Limb (tissue), 2 donors: ENCODE results near the gene CFAP70.

Source experiments
- DNase-seq, 2 donors: peaks; one replicate each; pipeline ENCODE4 v3.0.0-alpha.2; 2016; ENCODE audit errors: extremely low spot score in 2 of 2

CFAP70 gene

GRCh38 chr10:73253225-73253555 is 105.5 kb downstream of the CFAP70 start:
- DNase-seq = no peak

DNA sequence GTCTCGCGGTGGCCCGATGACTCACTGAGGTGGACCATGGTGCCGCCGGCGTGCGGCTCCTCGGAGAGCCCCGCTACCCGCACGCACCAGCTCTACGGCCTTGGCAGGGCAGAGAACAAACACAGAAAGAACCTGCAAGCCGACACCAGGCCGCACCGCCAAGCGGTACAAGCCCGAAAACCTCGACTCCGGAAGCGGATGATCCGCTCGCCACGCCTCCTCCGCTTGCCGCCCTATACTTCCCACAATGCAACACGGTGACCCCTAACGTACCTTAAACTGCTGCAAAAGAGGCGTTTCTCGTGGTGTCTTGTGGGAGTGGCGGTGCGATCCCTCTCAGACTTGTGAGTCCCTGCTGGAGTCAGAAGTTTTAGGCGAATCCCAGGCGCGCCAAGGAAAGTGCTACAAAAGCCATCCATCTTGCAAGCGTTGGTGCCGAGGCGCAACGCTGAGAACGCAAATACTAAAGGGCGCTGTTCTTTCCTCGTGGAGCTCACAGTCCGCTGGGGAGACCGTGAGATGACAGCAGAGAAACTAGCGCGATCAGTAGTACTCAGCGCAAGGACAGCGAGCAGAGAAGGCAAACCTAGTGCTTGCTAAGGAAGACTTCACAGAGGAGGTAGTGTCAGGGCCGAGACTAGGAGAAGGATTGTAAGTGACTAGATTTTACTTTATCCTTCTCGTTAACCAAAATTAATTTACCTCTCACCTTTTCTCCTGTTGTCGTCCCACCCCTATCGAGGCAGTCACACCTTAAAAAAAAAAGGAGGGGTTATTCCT is 106.0 kb downstream of the CFAP70 start, which contains the start of gene MRPS16:
Gene MRPS16, minus strand, starts transcription at position 200 of the 780 bp plus-strand sequence. Its CDS starts 162 bp downstream, at position 38.
- peak; percentile 94 to 98 for DNase-seq

GRCh38 chr10:73251683-73252444 is 106.8 kb downstream of the CFAP70 start:
- no peak for DNase-seq

DNA sequence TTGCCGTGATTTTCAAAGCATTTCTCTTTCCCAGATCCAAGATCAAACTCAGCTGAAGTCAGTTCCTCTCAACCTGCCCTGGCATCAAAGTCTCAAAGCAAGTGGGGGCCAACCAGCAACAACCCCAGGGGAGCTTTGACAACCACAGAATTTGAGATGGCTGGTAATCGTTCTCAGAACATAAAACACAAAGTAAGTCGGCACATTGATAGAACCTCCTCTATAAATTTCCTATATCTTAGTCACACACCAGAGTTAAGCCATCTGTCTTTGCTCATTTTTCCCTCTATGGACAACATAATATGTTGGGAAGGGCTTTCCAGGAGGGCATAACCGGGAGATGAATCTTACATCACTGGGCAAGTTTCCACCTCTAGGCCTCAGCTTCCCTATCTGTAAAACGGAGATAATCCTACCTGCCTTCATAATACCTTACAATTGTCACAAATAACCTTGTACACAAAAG is 110.4 kb downstream of the CFAP70 start:
- DNase-seq = no peak

GRCh38 chr10:73247509-73248258 is 111.0 kb downstream of the CFAP70 start:
- no peak for DNase-seq

- peak; percentile 96 to 98 for DNase-seq
Observed at GRCh38 chr10:73246646-73247508, 111.8 kb downstream of the CFAP70 start, which contains the start of gene DNAJC9. TSS of gene DNAJC9 (minus strand) at chr10:73247255. CDS start at chr10:73247189, 66 bp downstream.

DNA sequence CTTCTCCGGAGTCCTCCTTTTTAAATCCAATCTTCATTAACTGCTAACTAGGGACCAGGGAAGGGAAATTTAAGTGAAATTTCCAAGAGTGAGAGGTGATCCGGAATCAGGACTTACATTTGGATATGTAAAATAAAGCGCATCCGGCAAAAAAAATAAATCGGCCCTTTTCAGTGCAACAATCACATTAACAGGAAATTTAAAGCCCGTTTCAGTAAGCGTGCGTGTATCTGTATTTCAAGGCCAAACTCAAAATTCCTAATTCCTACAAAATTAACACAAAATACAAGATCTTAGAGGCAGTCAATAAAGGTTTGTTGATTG is 112.4 kb downstream of the CFAP70 start:
- DNase-seq = no peak

DNA sequence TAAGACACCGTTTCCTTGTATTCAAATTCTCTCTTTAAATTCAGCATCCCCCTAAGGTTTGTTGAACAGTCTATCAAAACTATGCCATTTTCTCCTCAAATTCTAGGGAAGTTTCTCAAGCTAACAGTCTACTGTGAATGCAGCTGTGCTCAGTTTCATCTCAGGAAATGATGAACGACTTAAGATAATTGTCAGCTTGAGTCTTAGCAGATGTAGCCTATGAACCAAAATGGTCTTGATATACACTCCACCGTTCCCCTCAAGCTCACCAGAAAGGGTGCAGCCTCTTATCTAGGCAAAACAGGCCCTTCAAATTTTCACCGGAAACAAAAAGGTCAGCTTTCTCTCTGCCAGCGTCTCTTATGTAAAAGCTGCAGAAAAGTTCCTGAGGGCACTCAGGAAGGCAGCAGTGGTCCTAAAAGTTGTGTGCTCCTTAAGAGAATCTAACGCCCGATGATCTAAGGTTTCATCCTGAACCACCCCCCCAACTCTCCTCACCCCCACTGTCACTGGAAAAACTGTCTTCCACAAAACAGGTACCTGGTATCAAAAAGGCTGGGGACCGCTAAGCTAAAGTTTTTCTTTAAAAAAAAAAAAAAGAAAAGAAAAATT is 113.7 kb downstream of the CFAP70 start:
- no peak for DNase-seq

- DNase-seq = no peak
Observed at GRCh38 chr10:73239908-73240307, 118.8 kb downstream of the CFAP70 start.

GRCh38 chr10:73238990-73239566 is 119.6 kb downstream of the CFAP70 start:
- DNase-seq = no peak

- DNase-seq = no peak
Observed at GRCh38 chr10:73234695-73235094, 124.0 kb downstream of the CFAP70 start.

DNA sequence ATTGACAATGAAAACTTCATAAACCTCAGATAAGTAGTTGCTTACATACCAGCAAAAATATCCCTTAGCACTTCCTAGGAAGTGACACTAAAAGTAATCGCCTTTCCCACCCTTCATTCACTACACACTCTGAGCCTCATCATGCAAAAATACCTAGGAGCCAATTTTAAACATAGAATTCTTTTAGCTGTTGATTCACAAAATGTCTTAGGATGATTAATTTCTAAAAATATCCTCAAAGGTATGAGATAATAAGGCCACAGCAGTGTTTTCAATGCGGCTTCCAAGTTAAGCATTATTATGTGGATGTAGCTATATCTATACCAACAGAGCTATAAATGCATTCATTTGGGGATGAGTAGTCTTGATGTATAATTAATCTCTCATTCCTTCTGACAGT is 124.8 kb downstream of the CFAP70 start:
- no peak for DNase-seq

DNA sequence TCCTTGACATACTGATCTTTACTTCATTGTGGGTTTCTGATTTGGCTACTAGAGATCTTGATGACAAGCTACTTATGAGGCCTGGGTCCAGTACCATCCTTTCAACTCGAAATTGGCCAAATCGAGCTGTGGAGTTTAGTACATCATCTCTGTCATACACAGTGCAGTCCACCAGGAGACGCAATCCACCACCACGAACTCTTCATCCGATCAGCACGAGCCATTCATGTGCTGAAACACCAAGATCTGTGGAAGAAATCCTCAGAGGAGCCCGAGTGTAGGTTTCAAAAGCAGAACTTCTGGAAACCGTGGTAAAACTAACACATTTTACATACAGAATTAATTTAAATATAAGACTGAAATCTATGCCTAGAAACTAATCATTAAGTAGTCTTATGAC is 125.8 kb downstream of the CFAP70 start:
- no peak for DNase-seq

DNA sequence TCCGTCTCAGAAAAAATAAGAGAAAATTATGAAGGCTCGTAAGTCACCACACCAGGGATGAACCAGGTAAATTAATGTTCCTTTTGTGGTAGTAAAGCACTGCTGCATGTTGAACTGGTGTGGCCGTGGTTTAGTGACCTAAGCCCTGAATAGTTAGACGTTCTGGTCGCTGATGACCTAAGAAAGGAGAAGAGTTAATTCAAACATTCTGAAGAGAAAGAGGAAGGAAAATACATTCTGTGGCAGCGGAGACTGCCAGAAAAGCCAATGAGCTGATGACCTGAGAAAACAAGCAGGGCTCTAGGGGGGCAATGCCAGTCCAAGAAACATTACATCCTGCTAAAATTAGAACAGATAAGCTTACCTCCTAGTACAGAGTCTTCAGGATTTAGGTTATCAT is 129.1 kb downstream of the CFAP70 start:
- DNase-seq = no peak

DNA sequence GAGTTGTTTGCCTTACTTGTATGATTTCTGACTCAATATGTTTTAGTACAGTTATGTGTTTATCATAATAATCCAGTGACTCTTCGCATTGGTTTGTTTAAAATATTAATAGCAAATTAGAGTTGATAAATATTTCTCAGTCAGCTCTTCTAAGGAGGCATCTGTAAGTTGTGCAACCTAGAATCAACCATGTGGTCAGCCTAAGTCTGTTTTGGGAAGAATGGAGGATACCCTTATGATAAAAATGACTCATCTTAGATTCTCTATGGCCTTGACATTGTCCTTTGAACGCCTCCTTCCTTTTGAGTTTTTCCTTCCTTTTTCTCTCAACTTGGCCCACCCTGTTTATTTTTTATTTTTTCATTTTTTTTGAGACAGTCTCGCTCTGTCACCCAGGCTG is 130.4 kb downstream of the CFAP70 start:
- no peak for DNase-seq

DNA sequence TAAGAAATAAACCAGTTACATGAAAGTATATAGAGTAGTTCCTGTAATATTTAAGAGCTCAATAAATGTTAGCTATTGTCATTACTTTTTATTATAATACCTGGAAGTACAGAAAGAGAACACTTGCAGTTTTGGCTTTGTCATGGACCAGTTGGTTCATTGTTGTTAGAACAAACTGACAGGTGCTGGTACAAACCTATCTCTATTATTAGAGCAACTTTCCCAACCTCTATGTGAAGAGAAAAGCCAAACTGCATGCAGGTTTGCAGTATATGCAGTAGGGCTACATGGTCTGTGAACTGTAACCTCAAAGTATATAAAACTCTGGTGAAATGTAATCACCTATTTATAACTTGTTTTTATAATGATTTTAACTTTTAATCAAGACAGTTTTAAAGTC is 132.0 kb downstream of the CFAP70 start:
- no peak for DNase-seq

GRCh38 chr10:73225518-73225917 is 133.1 kb downstream of the CFAP70 start:
- DNase-seq = no peak

- no peak for DNase-seq
Observed at GRCh38 chr10:73220989-73221388, 137.7 kb downstream of the CFAP70 start.

DNA sequence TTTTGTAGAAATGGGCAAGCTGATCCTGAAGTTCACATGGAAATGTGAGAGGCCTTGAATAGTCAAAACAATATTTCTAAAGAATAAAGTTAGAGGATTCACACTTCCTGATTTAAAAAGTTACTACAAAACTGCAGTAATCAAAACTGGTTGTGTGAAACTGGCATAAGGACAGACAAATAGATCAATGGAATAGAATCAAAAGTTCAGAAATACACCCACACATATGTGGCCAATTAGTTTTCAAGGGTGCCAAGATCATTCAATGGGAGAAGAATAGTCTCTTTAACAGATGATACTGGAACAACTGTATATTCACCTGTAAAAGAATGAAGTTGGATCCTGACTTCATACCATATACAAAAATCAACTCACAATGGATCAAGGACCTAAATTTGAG is 139.3 kb downstream of the CFAP70 start:
- no peak for DNase-seq

GRCh38 chr10:73218431-73219191 is 140.1 kb downstream of the CFAP70 start:
- no peak for DNase-seq
